GM12878 (cell line): Measurements from ENCODE around the gene CPNE6. TPM values are rescaled to one million over a fixed set of nuclear protein-coding genes. Genes with fewer than 3 reads are reported as not detected.
A peak's percentile ranks its signal among the peaks of the same experiment; 100 is the strongest.

Source experiments
- ATAC-seq: fragments of 200-7000 bp; cut with Tn5 transposase; 3 replicates; pipeline ENCODE4 v1.9.1; 2020; ENCODE audit warnings: mild to moderate bottlenecking, moderate library complexity
- BruUV-seq: library from RNA; stranded (reverse); fragments of 400-500 nt; replicated peaks from 2 replicates; lab custom pipeline; 2021; lab: Mats Ljungman, UMichigan
- CTCF ChIA-PET: fragments of 300-600 bp; sonication (Branson Sonifier 250); formaldehyde crosslinking; extraction: SDS; loops from one replicate; lab custom pipeline; 2021; ENCODE audit warnings: inconsistent platforms; lab: Yijun Ruan, JAX
- POLR2A ChIA-PET: fragments of 350-600 bp; formaldehyde crosslinking; extraction: SDS; loops from one replicate; lab custom pipeline; 2021; ENCODE audit warnings: inconsistent platforms; lab: Charles Lee
- RAD21 ChIA-PET: fragments of 300-600 bp; sonication (Branson Sonifier 250); formaldehyde crosslinking; loops from one replicate; lab custom pipeline; 2023; ENCODE audit warnings: antibody characterized with exemption; ENCODE audit not compliant: unreplicated experiment; lab: Charles Lee
- SMC1A ChIA-PET: fragments of 300-600 bp; sonication (Branson Sonifier 250); formaldehyde crosslinking; loops from one replicate; lab custom pipeline; 2023; ENCODE audit not compliant: unreplicated experiment, uncharacterized antibody; lab: Charles Lee
- DNase-seq: peaks from one replicate; pipeline ENCODE4 v3.0.0-alpha.2; 2011; ENCODE audit warnings: low read depth, low spot score
- FAIRE-seq: peaks from 3 replicates; lab custom pipeline; 2011; peaks lifted over from hg19 to GRCh38; lab: Jason Lieb, UNC
- H2AFZ ChIP-seq: 2 replicates; pipeline ENCODE4 v1.6.0; 2011; ENCODE audit warnings: low read depth, low read length, control low read depth; ENCODE audit not compliant: control insufficient read depth
- H3K27ac ChIP-seq: 2 replicates; pipeline ENCODE4 v1.5.1; 2011; ENCODE audit warnings: control low read depth; ENCODE audit not compliant: control insufficient read depth, insufficient read depth
- H3K27me3 ChIP-seq, 2 experiments: replicated peaks in 1 of 2; 2 replicates each; pipeline versions ENCODE4 v1.6.0 to v1.6.1; 2011; ENCODE audit warnings: low read length in 1 of 2; ENCODE audit not compliant: control insufficient read depth in 2 of 2, insufficient read depth in 2 of 2
- H3K36me3 ChIP-seq, 2 experiments: 2 replicates each; pipeline ENCODE4 v1.5.1; 2011; ENCODE audit warnings: low read length in 1 of 2; ENCODE audit not compliant: control insufficient read depth in 2 of 2, insufficient read depth in 2 of 2
- H3K4me1 ChIP-seq: 2 replicates; pipeline ENCODE4 v1.6.1; 2011; ENCODE audit warnings: mild to moderate bottlenecking, low read length, moderate library complexity, mixed read lengths; ENCODE audit not compliant: control insufficient read depth, insufficient read depth
- H3K4me2 ChIP-seq: 2 replicates; pipeline ENCODE4 v1.6.0; 2011; ENCODE audit warnings: control low read depth; ENCODE audit not compliant: control insufficient read depth, insufficient read depth
- H3K4me3 ChIP-seq: fragments of 200-600 bp; sonication (generic); 2 replicates; pipeline ENCODE4 v1.5.1; 2016
- H3K79me2 ChIP-seq: 2 replicates; pipeline ENCODE4 v1.6.0; 2011; ENCODE audit warnings: low read length; ENCODE audit not compliant: control insufficient read depth, insufficient read depth
- H3K9ac ChIP-seq: 2 replicates; pipeline ENCODE4 v1.8.0; 2011; ENCODE audit warnings: low read length, control low read depth, mixed read lengths; ENCODE audit not compliant: control insufficient read depth, insufficient read depth
- H3K9me3 ChIP-seq: replicated peaks from 3 replicates; pipeline ENCODE4 v1.5.1; 2011; ENCODE audit warnings: mild to moderate bottlenecking, low read length; ENCODE audit not compliant: control insufficient read depth, insufficient read depth
- H4K20me1 ChIP-seq: 2 replicates; pipeline ENCODE4 v1.6.0; 2011; ENCODE audit not compliant: control insufficient read depth, insufficient read depth
- DPF2 ChIP-seq: fragments of 450-650 bp; IDR thresholded peaks from 2 replicates; pipeline ENCODE4 v1.6.1; 2017; ENCODE audit warnings: mild to moderate bottlenecking
- IKZF1 ChIP-seq: fragments of 450-650 bp; conservative IDR thresholded peaks from 2 replicates; pipeline ENCODE4 v1.6.1; 2017; ENCODE audit warnings: antibody characterized with exemption, mild to moderate bottlenecking
- IRF4 ChIP-seq: IDR thresholded peaks from 2 replicates; pipeline ENCODE4 v1.6.1; 2011; ENCODE audit warnings: low read depth, low read length
- KAT2A ChIP-seq: conservative IDR thresholded peaks from 2 replicates; pipeline ENCODE4 v1.6.1; 2011; ENCODE audit warnings: low read depth, low read length; ENCODE audit not compliant: control insufficient read depth
- NFXL1 ChIP-seq: fragments of 450-650 bp; IDR thresholded peaks from 2 replicates; pipeline ENCODE4 v1.6.1; 2017; ENCODE audit warnings: antibody characterized with exemption, mild to moderate bottlenecking, borderline replicate concordance
- SMARCA5 ChIP-seq: fragments of 450-650 bp; IDR thresholded peaks from 2 replicates; pipeline ENCODE4 v1.6.1; 2017; ENCODE audit warnings: mild to moderate bottlenecking
- TARDBP ChIP-seq: IDR thresholded peaks from 2 replicates; pipeline ENCODE4 v1.6.1; 2016; ENCODE audit warnings: borderline replicate concordance
- TCF7 ChIP-seq: IDR thresholded peaks from 2 replicates; pipeline ENCODE4 v1.6.1; 2014; ENCODE audit warnings: antibody characterized with exemption, borderline replicate concordance
- WGBS: methylation state at CpG from one replicate; pipeline ENCODE4 v1.1.6; 2016; ENCODE audit warnings: low lambda C conversion rate; ENCODE audit not compliant: insufficient replicate concordance, insufficient coverage; ENCODE audit errors: missing lambda C conversion rate; 5-methylcytosine and 5-hydroxymethylcytosine counted together
- in situ Hi-C: fragments of 300-500 bp; cut with MboI; formaldehyde crosslinking; loops from 9 replicates; pipeline ENCODE4 v1.14.3; 2018; ENCODE audit warnings: mixed read lengths
- intact Hi-C: fragments of 100-400 bp; cut with micrococcal nuclease; formaldehyde crosslinking; loops from one replicate; pipeline ENCODE4 v1.14.2; 2022; ENCODE audit not compliant: unreplicated experiment
- polyA plus RNA-seq, 11 experiments: library from polyadenylated mRNA; depleted of rRNA in 4 of 11; unstranded in 6 of 11; stranded (reverse) in 5 of 11; fragments of >200 nt; fragmentation: Nextera tagmentation in 4 of 11; fragmentation: Illumina TruSeq in 1 of 11; extraction: Ambion mirVana in 4 of 11; extraction: Trizol in 1 of 11; gene quantifications; 1 replicate in 1 of 11; 2 replicates in 10 of 11; pipeline versions ENCODE4 v1.2.1 to v1.2.3, GENCODE V29; 2011 to 2016; ENCODE audit warnings: inconsistent platforms in 2 of 11, missing spikeins in 2 of 11, low read depth in 1 of 11
- total RNA-seq, 4 experiments: library from RNA; depleted of rRNA in 3 of 4; stranded (reverse); fragments of >200 nt in 3 of 4; fragmentation: Illumina TruSeq in 1 of 4; extraction: Trizol in 1 of 4; gene quantifications; 2 replicates each; pipeline versions ENCODE4 v1.2.1 to v1.2.3, GENCODE V29; 2013 to 2021
- TF ChIP-seq, protein P1 (sequence below): fragments of 450-650 bp; formaldehyde crosslinking; IDR thresholded peaks from 2 replicates; pipeline ENCODE4 v1.5.0; 2022; ENCODE audit warnings: mild to moderate bottlenecking, missing genetic modification characterization
- TF ChIP-seq, protein P2 (sequence below): fragments of 450-650 bp; IDR thresholded peaks from 2 replicates; pipeline ENCODE4 v1.6.1; 2017; ENCODE audit warnings: antibody characterized with exemption, mild to moderate bottlenecking, moderate library complexity
- TF ChIP-seq, protein P3 (sequence below): fragments of 450-650 bp; IDR thresholded peaks from 2 replicates; pipeline ENCODE4 v1.6.1; 2016; ENCODE audit warnings: mild to moderate bottlenecking
- TF ChIP-seq, protein P4 (sequence below): fragments of 450-650 bp; IDR thresholded peaks from 2 replicates; pipeline ENCODE4 v1.6.1; 2017; ENCODE audit warnings: low read depth, mild to moderate bottlenecking, moderate library complexity

The CPNE6 gene
- total and polyA plus RNA-seq, 10 of the 15 experiments (the other 5 are each of a cell fraction or from before 2014, with no cell fraction given) = 0.06 to 0.43 (median 0.18) TPM; not detected in 3

DNA sequence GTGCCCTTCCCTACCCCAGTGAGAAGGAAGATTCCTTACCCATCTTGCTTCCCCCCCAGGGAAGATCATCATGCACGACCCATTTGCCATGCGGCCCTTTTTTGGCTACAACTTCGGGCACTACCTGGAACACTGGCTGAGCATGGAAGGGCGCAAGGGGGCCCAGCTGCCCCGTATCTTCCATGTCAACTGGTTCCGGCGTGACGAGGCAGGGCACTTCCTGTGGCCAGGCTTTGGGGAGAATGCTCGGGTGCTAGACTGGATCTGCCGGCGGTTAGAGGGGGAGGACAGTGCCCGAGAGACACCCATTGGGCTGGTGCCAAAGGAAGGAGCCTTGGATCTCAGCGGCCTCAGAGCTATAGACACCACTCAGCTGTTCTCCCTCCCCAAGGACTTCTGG is 32.1 kb downstream of the CPNE6 start:
- POLR2A ChIA-PET = interaction anchor here (1.8 kb wide), 1 partner anchor 10 kb away, joined by 8 read pairs; the partner anchor contains the start of gene PCK2
- intact Hi-C loops = no loop called here
- Histone ChIP-seq H3K79me2 (no peaks in the 10 kb centered on the region), H3K4me3 (no peak overlapping the region), H3K4me2 (no peak overlapping the region), H3K4me1 (no peaks in the 10 kb centered on the region), H3K27ac (no peak overlapping the region), H3K9ac (no peak overlapping the region), H4K20me1 (no peaks in the 10 kb centered on the region), H3K9me3 (no peaks in the 10 kb centered on the region), H3K36me3 (peaks cover 11% of the 10 kb centered on the region in 2 experiments; a peak in 3 of 4 replicates), H2AFZ (no peak overlapping the region), H3K27me3 (no peaks in the 10 kb centered on the region)
- DNase-seq (no peak), FAIRE-seq (no peak), ATAC-seq (no peak)
- in situ Hi-C loops = loop anchor here (25.0 kb wide), 1 partner anchor 791 kb away; the partner anchor contains the start of genes BCL2L2, PABPN1 and PPP1R3E
- SMC1A ChIA-PET = interaction anchor here (1.9 to 9.6 kb wide), 2 partner anchors 10 to 57 kb away, joined by 7 to 195 read pairs; partner anchors contain the start of genes IRF9 and PCK2
- no peak for TF ChIP-seq DPF2
- no peak for TF ChIP-seq TCF7
- no peak for TF ChIP-seq TARDBP
- TF ChIP-seq KAT2A = no peak
- no peak for TF ChIP-seq IKZF1
- TF ChIP-seq, protein P1, sequence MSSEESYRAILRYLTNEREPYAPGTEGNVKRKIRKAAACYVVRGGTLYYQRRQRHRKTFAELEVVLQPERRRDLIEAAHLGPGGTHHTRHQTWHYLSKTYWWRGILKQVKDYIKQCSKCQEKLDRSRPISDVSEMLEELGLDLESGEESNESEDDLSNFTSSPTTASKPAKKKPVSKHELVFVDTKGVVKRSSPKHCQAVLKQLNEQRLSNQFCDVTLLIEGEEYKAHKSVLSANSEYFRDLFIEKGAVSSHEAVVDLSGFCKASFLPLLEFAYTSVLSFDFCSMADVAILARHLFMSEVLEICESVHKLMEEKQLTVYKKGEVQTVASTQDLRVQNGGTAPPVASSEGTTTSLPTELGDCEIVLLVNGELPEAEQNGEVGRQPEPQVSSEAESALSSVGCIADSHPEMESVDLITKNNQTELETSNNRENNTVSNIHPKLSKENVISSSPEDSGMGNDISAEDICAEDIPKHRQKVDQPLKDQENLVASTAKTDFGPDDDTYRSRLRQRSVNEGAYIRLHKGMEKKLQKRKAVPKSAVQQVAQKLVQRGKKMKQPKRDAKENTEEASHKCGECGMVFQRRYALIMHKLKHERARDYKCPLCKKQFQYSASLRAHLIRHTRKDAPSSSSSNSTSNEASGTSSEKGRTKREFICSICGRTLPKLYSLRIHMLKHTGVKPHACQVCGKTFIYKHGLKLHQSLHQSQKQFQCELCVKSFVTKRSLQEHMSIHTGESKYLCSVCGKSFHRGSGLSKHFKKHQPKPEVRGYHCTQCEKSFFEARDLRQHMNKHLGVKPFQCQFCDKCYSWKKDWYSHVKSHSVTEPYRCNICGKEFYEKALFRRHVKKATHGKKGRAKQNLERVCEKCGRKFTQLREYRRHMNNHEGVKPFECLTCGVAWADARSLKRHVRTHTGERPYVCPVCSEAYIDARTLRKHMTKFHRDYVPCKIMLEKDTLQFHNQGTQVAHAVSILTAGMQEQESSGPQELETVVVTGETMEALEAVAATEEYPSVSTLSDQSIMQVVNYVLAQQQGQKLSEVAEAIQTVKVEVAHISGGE = no peak
- TF ChIP-seq SMARCA5 = no peak
- TF ChIP-seq, protein P2, sequence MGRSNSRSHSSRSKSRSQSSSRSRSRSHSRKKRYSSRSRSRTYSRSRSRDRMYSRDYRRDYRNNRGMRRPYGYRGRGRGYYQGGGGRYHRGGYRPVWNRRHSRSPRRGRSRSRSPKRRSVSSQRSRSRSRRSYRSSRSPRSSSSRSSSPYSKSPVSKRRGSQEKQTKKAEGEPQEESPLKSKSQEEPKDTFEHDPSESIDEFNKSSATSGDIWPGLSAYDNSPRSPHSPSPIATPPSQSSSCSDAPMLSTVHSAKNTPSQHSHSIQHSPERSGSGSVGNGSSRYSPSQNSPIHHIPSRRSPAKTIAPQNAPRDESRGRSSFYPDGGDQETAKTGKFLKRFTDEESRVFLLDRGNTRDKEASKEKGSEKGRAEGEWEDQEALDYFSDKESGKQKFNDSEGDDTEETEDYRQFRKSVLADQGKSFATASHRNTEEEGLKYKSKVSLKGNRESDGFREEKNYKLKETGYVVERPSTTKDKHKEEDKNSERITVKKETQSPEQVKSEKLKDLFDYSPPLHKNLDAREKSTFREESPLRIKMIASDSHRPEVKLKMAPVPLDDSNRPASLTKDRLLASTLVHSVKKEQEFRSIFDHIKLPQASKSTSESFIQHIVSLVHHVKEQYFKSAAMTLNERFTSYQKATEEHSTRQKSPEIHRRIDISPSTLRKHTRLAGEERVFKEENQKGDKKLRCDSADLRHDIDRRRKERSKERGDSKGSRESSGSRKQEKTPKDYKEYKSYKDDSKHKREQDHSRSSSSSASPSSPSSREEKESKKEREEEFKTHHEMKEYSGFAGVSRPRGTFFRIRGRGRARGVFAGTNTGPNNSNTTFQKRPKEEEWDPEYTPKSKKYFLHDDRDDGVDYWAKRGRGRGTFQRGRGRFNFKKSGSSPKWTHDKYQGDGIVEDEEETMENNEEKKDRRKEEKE = no peak
- TF ChIP-seq, protein P3, sequence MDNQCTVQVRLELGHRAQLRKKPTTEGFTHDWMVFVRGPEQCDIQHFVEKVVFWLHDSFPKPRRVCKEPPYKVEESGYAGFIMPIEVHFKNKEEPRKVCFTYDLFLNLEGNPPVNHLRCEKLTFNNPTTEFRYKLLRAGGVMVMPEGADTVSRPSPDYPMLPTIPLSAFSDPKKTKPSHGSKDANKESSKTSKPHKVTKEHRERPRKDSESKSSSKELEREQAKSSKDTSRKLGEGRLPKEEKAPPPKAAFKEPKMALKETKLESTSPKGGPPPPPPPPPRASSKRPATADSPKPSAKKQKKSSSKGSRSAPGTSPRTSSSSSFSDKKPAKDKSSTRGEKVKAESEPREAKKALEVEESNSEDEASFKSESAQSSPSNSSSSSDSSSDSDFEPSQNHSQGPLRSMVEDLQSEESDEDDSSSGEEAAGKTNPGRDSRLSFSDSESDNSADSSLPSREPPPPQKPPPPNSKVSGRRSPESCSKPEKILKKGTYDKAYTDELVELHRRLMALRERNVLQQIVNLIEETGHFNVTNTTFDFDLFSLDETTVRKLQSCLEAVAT = no peak
- TF ChIP-seq NFXL1 = no peak
- TF ChIP-seq, protein P4, sequence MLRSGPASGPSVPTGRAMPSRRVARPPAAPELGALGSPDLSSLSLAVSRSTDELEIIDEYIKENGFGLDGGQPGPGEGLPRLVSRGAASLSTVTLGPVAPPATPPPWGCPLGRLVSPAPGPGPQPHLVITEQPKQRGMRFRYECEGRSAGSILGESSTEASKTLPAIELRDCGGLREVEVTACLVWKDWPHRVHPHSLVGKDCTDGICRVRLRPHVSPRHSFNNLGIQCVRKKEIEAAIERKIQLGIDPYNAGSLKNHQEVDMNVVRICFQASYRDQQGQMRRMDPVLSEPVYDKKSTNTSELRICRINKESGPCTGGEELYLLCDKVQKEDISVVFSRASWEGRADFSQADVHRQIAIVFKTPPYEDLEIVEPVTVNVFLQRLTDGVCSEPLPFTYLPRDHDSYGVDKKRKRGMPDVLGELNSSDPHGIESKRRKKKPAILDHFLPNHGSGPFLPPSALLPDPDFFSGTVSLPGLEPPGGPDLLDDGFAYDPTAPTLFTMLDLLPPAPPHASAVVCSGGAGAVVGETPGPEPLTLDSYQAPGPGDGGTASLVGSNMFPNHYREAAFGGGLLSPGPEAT = no peak
- no peak for TF ChIP-seq IRF4
- RAD21 ChIA-PET = no interaction called here
- CTCF ChIA-PET = interaction anchor here (1.5 to 11.3 kb wide), 2 partner anchors 10 to 57 kb away, joined by 3 to 294 read pairs; partner anchors contain the start of gene PCK2
- BruUV-seq = TSS peak; percentile 23
- 90% methylated on average over 13 of the region's 13 CpGs for WGBS
